Eye (tissue), 1 donor: ENCODE results near the gene MARCKS.

Experiments
- DNase-seq: peaks from one replicate; pipeline ENCODE4 v3.0.0-alpha.2; 2015

Gene MARCKS

GRCh38 chr6:113854531-113855499 lies 2.3 kb upstream of the MARCKS start:
- peak; percentile 96 for DNase-seq

- peak; percentile 92 for DNase-seq
These were observed 1.4 kb upstream of the MARCKS start for GRCh38 chr6:113855500-113856374.

DNA sequence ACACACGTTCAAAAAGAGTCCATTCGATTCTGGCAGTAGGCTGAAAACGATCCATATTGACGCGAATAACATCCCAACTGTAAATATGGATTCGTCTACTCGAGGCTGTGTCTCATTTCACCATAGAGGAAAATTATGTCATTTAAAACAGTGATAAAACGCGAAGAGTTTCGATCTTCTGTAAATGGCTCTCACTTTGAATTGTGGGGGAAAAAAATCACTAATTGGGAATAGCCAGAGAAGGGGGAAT lies 845 bp upstream of the MARCKS start:
- DNase-seq: no peak

GRCh38 chr6:113857556-113858479 lies 673 bp downstream of the MARCKS start:
- DNase-seq: peak; percentile 86

- DNase-seq: peak; percentile 98
These were observed 1.6 kb downstream of the MARCKS start for GRCh38 chr6:113858480-113859348.

DNA sequence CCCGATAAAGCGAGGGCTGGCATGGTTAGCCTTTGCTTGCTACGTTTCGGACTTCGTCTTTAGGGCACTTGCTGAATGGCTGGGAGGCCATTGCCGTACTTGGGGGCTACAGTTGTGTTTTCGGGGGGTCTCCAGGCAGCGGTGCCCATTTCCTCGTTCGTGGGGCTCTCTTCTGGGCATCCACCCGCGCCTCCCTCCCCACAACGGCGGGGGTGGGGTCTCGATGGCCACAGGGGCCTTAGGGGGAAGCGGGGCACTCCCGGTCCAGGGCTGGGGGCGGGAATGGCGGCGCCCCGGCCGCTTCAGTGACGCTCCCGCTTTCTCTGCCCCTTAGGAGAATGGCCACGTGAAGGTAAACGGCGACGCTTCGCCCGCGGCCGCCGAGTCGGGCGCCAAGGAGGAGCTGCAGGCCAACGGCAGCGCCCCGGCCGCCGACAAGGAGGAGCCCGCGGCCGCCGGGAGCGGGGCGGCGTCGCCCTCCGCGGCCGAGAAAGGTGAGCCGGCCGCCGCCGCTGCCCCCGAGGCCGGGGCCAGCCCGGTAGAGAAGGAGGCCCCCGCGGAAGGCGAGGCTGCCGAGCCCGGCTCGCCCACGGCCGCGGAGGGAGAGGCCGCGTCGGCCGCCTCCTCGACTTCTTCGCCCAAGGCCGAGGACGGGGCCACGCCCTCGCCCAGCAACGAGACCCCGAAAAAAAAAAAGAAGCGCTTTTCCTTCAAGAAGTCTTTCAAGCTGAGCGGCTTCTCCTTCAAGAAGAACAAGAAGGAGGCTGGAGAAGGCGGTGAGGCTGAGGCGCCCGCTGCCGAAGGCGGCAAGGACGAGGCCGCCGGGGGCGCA lies 2.4 kb downstream of the MARCKS start:
- DNase-seq: peak; percentile 84

GRCh38 chr6:113860181-113860955 lies 3.2 kb downstream of the MARCKS start:
- peak; percentile 83 for DNase-seq

GRCh38 chr6:113862112-113862511 lies 5.0 kb downstream of the MARCKS start:
- peak; percentile 50 for DNase-seq

DNA sequence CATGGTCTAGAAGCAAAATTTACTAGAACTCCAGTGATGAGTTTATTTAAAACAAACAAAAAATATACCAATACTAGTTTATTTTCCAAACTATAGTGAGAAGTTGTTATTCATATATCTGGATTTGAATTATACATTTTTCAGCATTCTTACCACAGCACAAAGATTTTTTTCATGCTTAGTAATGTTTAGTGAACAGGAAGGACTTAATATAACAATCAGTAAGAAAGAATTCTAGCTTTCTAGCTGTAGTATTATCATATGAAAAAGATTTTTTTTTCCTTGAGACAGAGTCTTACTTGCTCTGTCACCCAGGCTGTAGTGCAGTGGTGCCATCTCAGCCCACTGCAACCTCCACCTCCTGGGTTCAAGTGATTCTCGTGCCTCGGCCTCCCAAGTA lies 13.8 kb downstream of the MARCKS start:
- DNase-seq: no peak

DNA sequence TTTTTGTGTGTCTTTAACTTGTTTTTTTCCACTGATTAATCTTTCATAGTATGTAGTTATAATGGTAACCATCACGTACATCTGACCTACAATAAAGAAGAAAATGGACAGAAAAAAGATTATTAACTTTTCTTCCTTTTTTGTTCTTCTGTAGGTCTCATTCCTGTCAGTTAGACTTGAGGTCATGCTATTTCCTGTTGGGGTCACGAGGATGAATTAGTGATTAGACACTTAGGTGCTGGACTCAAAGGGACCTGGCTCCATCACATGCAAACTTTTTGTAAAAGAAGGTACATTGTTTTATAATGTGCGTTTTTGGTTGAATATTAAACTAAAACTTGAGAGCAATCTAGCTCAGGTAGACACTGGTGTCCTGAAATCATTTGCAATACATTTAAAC lies 14.8 kb downstream of the MARCKS start:
- DNase-seq: no peak

DNA sequence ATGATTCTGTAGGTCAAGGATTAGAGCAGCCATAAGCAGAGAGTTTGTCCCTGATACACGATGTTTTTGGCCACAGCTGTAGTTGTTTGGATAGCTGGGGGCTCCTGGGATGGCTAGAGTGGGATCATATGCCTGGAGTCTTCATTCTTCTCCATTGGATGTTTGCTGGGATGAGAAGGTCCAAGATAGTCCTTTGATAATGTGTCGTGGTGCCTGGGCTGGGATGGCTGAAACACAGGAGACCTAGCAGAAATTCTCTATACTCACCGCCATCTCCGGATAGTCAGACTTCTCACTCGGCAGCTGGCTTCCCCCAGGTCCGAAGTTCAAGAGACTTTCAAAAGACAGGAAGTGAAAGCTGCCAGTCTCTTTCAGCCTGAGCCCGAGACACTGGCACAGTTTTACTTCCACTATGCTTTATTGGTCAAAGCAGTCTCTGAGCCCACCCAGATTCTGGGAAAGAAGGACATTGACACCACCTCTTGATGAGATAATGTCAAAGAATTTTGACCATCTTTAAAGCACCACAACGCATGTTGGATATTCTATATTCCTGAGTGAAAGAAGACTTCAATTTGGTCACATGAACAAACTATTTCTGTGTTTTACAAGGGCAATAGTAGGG lies 16.0 kb downstream of the MARCKS start:
- DNase-seq: no peak

DNA sequence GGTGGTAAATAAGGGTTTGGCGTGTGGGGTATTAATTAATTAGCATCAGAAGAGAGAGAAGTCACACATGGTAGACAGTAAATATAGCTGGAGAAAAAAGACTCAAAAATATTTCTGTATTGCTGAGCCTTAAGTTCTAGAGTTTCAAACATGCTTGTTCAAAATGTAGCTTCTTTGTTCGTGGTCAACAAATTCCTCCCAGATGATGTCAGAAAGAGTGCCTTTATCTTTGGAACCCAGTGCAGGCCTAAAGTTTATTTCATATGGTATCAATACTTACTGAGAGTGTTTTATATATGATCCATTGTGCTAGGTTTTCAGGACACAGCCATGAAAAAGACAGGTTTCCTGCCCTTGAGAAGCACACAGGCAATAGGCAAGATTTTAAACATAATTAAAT lies 18.3 kb downstream of the MARCKS start:
- no peak for DNase-seq

- DNase-seq: no peak
These were observed 19.6 kb downstream of the MARCKS start for GRCh38 chr6:113876695-113877094.

- peak; percentile 85 for DNase-seq
These were observed 22.3 kb downstream of the MARCKS start for GRCh38 chr6:113879186-113880096.

DNA sequence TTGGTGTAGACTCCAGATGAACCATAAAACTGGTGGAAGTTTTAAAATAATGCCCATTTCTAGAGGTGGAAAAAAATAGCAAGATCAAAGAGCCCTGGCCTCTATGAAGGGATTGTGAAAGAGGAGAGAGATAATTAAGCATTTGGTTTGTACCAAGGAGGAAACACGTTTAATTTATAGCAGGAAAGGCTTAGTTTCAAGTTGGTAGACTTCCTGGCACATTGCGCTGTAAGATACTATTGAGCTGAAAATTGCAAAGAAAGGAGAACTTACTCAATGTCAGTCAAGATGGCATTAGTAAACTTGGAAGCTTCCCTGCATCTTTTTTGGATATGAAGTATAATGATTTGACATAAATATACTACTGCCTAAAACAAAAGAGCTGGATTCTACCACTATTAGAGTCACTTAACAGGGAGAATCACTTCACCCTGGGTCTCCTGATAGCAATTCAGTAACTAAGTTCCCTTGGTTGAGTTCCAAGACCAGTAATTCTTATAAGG lies 24.4 kb downstream of the MARCKS start:
- DNase-seq: no peak

DNA sequence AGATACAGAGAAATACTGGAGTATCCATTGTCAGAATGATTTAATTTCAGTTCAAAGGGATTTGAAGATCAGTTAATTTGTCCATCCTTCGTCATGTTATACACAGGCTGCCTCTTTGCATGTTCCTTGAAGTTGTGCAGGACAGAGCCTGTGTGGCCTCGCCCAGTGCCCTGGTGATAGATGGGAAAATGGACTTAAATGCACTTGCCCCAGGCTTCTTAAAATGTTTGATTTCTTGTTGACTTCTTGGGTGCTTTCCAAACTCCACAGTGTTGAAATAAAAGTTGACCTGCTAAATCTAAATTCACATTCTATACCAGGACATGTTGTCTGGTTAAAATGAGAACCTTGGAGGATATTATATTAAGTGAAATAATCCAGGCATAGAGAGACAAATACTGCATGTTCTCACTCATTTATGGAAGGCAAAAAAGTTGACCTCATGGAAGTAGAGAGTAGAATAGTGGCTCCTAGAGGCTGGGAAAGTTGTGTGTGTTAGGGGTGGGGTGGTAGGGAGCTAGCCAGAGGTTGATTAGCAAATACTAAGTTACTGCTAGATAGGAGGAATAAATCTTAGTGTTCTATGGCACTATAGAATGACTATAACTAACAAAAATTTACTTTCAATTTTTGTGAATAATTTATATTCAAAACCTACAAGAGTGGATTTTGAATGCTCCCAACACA lies 25.3 kb downstream of the MARCKS start:
- no peak for DNase-seq

GRCh38 chr6:113884011-113884410 lies 26.9 kb downstream of the MARCKS start:
- no peak for DNase-seq

GRCh38 chr6:113886512-113886911 lies 29.4 kb downstream of the MARCKS start:
- DNase-seq: no peak
